HepG2 (cell line): ENCODE results near the gene TCF7L2. TPM values are rescaled to one million over a fixed set of nuclear protein-coding genes. Genes with fewer than 3 reads are reported as not detected.

Experiments used
- GFI1 ChIP-seq: sonication (generic); formaldehyde crosslinking; IDR thresholded peaks from 2 replicates; pipeline ENCODE4 v1.5.0; 2020; ENCODE audit warnings: missing genetic modification reagents, mild to moderate bottlenecking, borderline replicate concordance
- HDAC2 ChIP-seq: sonication (generic); formaldehyde crosslinking; IDR thresholded peaks from 2 replicates; pipeline ENCODE4 v1.4.0; 2020; ENCODE audit warnings: missing genetic modification reagents
- NCOA2 ChIP-seq: sonication (generic); formaldehyde crosslinking; IDR thresholded peaks from 2 replicates; pipeline ENCODE4 v1.8.0; 2022; ENCODE audit warnings: inconsistent platforms
- NR2F6 ChIP-seq, 2 experiments: IDR thresholded peaks; 2 replicates each; pipeline ENCODE4 v1.6.1; 2016; ENCODE audit warnings: antibody characterized with exemption in 1 of 2, mild to moderate bottlenecking in 1 of 2
- SOX6 ChIP-seq, 2 experiments: fragments of 450-650 bp in 1 of 2; sonication (generic) in 1 of 2; formaldehyde crosslinking in 1 of 2; IDR thresholded peaks; 2 replicates each; pipeline versions ENCODE4 v1.4.0 to v1.6.1; 2017 to 2020; ENCODE audit warnings: antibody characterized with exemption in 1 of 2, mild to moderate bottlenecking in 1 of 2, missing genetic modification reagents in 1 of 2
- ZMYM4 ChIP-seq: sonication (generic); formaldehyde crosslinking; IDR thresholded peaks from 2 replicates; pipeline ENCODE4 v1.8.1; 2023; ENCODE audit warnings: mild to moderate bottlenecking, missing genetic modification reagents
- ZNF232 ChIP-seq: sonication (generic); formaldehyde crosslinking; IDR thresholded peaks from 2 replicates; pipeline ENCODE4 v1.4.0; 2020; ENCODE audit warnings: missing genetic modification reagents, borderline replicate concordance
- ZNF292 ChIP-seq: sonication (generic); formaldehyde crosslinking; IDR thresholded peaks from 2 replicates; pipeline ENCODE4 v1.8.1; 2022; ENCODE audit warnings: mild to moderate bottlenecking, low read depth, missing genetic modification reagents, borderline replicate concordance
- ZNF317 ChIP-seq: sonication (generic); formaldehyde crosslinking; IDR thresholded peaks from 2 replicates; pipeline ENCODE4 v1.5.0; 2020; ENCODE audit warnings: mild to moderate bottlenecking, missing genetic modification reagents
- ZNF550 ChIP-seq: sonication (generic); formaldehyde crosslinking; IDR thresholded peaks from 2 replicates; pipeline ENCODE4 v1.4.0; 2020; ENCODE audit warnings: mild to moderate bottlenecking, missing genetic modification reagents, borderline replicate concordance
- ZNF605 ChIP-seq: sonication (generic); formaldehyde crosslinking; IDR thresholded peaks from 2 replicates; pipeline ENCODE4 v1.8.0; 2022; ENCODE audit warnings: mild to moderate bottlenecking, missing genetic modification reagents
- polyA plus RNA-seq, 8 experiments: library from polyadenylated mRNA; depleted of rRNA in 3 of 8; stranded (reverse) in 7 of 8; unstranded in 1 of 8; fragments of >200 nt; fragmentation: Illumina TruSeq in 4 of 8; extraction: Trizol in 4 of 8; gene quantifications; 2 replicates each; pipeline versions ENCODE4 v1.2.1 to v1.2.3, GENCODE V29; 2011 to 2016; ENCODE audit warnings: low read depth in 4 of 8, missing spikeins in 1 of 8, mixed read lengths in 1 of 8; ENCODE audit not compliant: insufficient read depth in 1 of 8
- total RNA-seq, 5 experiments: library from RNA; depleted of rRNA; stranded (reverse); fragments of >200 nt; fragmentation: Illumina TruSeq; extraction: Trizol; gene quantifications; 2 replicates each; pipeline ENCODE4 v1.2.3, GENCODE V29; 2016; ENCODE audit warnings: low read depth in 1 of 5
- TF ChIP-seq, protein P1 (sequence below): IDR thresholded peaks from 2 replicates; pipeline ENCODE4 v1.4.0; 2020; ENCODE audit warnings: mild to moderate bottlenecking, missing genetic modification reagents
- TF ChIP-seq, protein P2 (sequence below): sonication (generic); formaldehyde crosslinking; IDR thresholded peaks from 2 replicates; pipeline ENCODE4 v1.4.0; 2020; ENCODE audit warnings: mild to moderate bottlenecking, missing genetic modification reagents
- TF ChIP-seq, protein P3 (sequence below): sonication (generic); formaldehyde crosslinking; IDR thresholded peaks from 2 replicates; pipeline ENCODE4 v1.9.0; 2021; ENCODE audit warnings: missing genetic modification reagents, borderline replicate concordance
- TF ChIP-seq, protein P4 (sequence below): sonication (generic); formaldehyde crosslinking; IDR thresholded peaks from 2 replicates; pipeline ENCODE4 v1.4.0; 2020; ENCODE audit warnings: mild to moderate bottlenecking, missing genetic modification reagents, borderline replicate concordance

The TCF7L2 gene
- total and polyA plus RNA-seq, 2 of the 13 experiments (the other 11 are each of a cell fraction or from before 2014, with no cell fraction given): 3.9 to 13.7 TPM

DNA sequence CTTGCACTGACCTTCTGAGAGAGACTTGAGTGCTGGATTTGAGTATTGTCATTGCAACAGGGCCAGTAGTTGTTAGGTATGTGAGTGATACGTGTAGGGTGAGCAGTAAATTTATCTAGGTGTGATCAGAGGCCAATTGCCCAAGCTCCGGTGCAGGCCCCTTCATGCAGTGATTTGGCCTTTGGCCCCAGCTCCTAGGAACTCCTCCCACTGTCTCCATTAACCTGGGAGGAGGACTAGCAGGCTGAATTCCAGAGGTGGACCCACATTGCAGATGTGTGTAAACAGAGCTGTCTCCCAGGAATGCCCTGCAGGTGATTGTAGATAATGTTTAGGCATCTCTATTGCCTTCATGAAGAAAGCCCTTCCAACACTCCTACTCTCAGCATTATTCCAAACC, 19.5 kb downstream of the TCF7L2 start (continued):
- TF ChIP-seq, protein P1, sequence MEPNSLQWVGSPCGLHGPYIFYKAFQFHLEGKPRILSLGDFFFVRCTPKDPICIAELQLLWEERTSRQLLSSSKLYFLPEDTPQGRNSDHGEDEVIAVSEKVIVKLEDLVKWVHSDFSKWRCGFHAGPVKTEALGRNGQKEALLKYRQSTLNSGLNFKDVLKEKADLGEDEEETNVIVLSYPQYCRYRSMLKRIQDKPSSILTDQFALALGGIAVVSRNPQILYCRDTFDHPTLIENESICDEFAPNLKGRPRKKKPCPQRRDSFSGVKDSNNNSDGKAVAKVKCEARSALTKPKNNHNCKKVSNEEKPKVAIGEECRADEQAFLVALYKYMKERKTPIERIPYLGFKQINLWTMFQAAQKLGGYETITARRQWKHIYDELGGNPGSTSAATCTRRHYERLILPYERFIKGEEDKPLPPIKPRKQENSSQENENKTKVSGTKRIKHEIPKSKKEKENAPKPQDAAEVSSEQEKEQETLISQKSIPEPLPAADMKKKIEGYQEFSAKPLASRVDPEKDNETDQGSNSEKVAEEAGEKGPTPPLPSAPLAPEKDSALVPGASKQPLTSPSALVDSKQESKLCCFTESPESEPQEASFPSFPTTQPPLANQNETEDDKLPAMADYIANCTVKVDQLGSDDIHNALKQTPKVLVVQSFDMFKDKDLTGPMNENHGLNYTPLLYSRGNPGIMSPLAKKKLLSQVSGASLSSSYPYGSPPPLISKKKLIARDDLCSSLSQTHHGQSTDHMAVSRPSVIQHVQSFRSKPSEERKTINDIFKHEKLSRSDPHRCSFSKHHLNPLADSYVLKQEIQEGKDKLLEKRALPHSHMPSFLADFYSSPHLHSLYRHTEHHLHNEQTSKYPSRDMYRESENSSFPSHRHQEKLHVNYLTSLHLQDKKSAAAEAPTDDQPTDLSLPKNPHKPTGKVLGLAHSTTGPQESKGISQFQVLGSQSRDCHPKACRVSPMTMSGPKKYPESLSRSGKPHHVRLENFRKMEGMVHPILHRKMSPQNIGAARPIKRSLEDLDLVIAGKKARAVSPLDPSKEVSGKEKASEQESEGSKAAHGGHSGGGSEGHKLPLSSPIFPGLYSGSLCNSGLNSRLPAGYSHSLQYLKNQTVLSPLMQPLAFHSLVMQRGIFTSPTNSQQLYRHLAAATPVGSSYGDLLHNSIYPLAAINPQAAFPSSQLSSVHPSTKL (CRISPR knock-in tag): peak; percentile 52
- TF ChIP-seq, protein P2, sequence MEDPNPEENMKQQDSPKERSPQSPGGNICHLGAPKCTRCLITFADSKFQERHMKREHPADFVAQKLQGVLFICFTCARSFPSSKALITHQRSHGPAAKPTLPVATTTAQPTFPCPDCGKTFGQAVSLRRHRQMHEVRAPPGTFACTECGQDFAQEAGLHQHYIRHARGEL: no peak
- TF ChIP-seq, protein P3, sequence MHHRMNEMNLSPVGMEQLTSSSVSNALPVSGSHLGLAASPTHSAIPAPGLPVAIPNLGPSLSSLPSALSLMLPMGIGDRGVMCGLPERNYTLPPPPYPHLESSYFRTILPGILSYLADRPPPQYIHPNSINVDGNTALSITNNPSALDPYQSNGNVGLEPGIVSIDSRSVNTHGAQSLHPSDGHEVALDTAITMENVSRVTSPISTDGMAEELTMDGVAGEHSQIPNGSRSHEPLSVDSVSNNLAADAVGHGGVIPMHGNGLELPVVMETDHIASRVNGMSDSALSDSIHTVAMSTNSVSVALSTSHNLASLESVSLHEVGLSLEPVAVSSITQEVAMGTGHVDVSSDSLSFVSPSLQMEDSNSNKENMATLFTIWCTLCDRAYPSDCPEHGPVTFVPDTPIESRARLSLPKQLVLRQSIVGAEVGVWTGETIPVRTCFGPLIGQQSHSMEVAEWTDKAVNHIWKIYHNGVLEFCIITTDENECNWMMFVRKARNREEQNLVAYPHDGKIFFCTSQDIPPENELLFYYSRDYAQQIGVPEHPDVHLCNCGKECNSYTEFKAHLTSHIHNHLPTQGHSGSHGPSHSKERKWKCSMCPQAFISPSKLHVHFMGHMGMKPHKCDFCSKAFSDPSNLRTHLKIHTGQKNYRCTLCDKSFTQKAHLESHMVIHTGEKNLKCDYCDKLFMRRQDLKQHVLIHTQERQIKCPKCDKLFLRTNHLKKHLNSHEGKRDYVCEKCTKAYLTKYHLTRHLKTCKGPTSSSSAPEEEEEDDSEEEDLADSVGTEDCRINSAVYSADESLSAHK: no peak
- TF ChIP-seq ZNF292 (peak; percentile 71; the same call in 1 of the 2 replicates), SOX6 (IDR thresholded peaks at IDR 0.05) (no peak), SOX6 (CRISPR knock-in tag; IDR thresholded peaks at IDR 0.05) (peak; percentile 80), ZNF550 (CRISPR knock-in tag) (no peak), ZMYM4 (CRISPR knock-in tag) (peak; percentile 67; the same call in 1 of the 2 replicates), NR2F6 (IDR thresholded peaks at IDR 0.05) (peak; percentile 92), NR2F6 (CRISPR knock-in tag; IDR thresholded peaks at IDR 0.05) (peak; percentile 85), ZNF317 (no peak), GFI1 (CRISPR knock-in tag) (peak; percentile 100), ZNF232 (CRISPR knock-in tag) (no peak), HDAC2 (CRISPR knock-in tag) (peak; percentile 66; the same call in 1 of the 2 replicates), NCOA2 (CRISPR knock-in tag) (peak; percentile 38; the same call in 1 of the 2 replicates), ZNF605 (CRISPR knock-in tag) (0 out of 2 replicates have a peak, but pooled peaks have one; percentile 58)
- TF ChIP-seq, protein P4, sequence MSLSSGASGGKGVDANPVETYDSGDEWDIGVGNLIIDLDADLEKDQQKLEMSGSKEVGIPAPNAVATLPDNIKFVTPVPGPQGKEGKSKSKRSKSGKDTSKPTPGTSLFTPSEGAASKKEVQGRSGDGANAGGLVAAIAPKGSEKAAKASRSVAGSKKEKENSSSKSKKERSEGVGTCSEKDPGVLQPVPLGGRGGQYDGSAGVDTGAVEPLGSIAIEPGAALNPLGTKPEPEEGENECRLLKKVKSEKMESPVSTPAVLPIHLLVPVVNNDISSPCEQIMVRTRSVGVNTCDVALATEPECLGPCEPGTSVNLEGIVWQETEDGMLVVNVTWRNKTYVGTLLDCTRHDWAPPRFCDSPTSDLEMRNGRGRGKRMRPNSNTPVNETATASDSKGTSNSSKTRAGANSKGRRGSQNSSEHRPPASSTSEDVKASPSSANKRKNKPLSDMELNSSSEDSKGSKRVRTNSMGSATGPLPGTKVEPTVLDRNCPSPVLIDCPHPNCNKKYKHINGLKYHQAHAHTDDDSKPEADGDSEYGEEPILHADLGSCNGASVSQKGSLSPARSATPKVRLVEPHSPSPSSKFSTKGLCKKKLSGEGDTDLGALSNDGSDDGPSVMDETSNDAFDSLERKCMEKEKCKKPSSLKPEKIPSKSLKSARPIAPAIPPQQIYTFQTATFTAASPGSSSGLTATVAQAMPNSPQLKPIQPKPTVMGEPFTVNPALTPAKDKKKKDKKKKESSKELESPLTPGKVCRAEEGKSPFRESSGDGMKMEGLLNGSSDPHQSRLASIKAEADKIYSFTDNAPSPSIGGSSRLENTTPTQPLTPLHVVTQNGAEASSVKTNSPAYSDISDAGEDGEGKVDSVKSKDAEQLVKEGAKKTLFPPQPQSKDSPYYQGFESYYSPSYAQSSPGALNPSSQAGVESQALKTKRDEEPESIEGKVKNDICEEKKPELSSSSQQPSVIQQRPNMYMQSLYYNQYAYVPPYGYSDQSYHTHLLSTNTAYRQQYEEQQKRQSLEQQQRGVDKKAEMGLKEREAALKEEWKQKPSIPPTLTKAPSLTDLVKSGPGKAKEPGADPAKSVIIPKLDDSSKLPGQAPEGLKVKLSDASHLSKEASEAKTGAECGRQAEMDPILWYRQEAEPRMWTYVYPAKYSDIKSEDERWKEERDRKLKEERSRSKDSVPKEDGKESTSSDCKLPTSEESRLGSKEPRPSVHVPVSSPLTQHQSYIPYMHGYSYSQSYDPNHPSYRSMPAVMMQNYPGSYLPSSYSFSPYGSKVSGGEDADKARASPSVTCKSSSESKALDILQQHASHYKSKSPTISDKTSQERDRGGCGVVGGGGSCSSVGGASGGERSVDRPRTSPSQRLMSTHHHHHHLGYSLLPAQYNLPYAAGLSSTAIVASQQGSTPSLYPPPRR: peak; percentile 72
